Cerebellar nuclear complex (tissue), 1 donor: ENCODE data around the gene MYOT.
"Not testable (repeated sequence)": the region's sequence is repeated elsewhere in the genome, so short reads cannot be mapped to it uniquely, and the experiment has no call there.

Experiments
- DNase-seq, 2 experiments: peaks; one replicate each; lab custom pipeline; 2025; lab: John Stamatoyannopoulos, UW

MYOT gene

GRCh38 chr5:137856916-137857862 is 10.5 kb upstream of the MYOT start:
- no peak for DNase-seq

GRCh38 chr5:137858223-137858916 is 9.3 kb upstream of the MYOT start:
- no peak for DNase-seq

GRCh38 chr5:137858954-137859353 is 8.7 kb upstream of the MYOT start:
- no peak for DNase-seq

GRCh38 chr5:137862251-137862650 is 5.4 kb upstream of the MYOT start:
- no peak for DNase-seq

GRCh38 chr5:137863653-137864052 is 4.0 kb upstream of the MYOT start:
- DNase-seq = not testable (repeated sequence)

GRCh38 chr5:137866541-137867388 is 895 bp upstream of the MYOT start:
- DNase-seq = no peak

- DNase-seq = no peak
Observed at GRCh38 chr5:137870647-137871339, 3.1 kb downstream of the MYOT start.

- DNase-seq = no peak
Observed at GRCh38 chr5:137871571-137871970, 3.9 kb downstream of the MYOT start.

GRCh38 chr5:137872466-137872865 is 4.8 kb downstream of the MYOT start:
- no peak for DNase-seq

- DNase-seq = no peak
Observed at GRCh38 chr5:137876101-137876500, 8.4 kb downstream of the MYOT start.

- DNase-seq = peak; percentile 6 to 44
Observed at GRCh38 chr5:137880313-137880712, 12.7 kb downstream of the MYOT start.

- no peak for DNase-seq
Observed at GRCh38 chr5:137887831-137888230, 20.2 kb downstream of the MYOT start.

GRCh38 chr5:137888466-137888862 is 20.8 kb downstream of the MYOT start:
- DNase-seq = no peak

GRCh38 chr5:137888863-137889759 is 21.5 kb downstream of the MYOT start, which contains the start of gene PKD2L2:
Gene PKD2L2 (plus strand): TSS chr5:137889457. CDS start chr5:137889492, 35 bp downstream.
- peak; percentile 31 to 55 for DNase-seq

- DNase-seq = no peak
Observed at GRCh38 chr5:137890845-137891244, 23.2 kb downstream of the MYOT start.

- DNase-seq = no peak
Observed at GRCh38 chr5:137891849-137892248, 24.2 kb downstream of the MYOT start.

GRCh38 chr5:137894586-137894985 is 26.9 kb downstream of the MYOT start:
- DNase-seq = no peak

- DNase-seq = no peak
Observed at GRCh38 chr5:137896560-137896959, 28.9 kb downstream of the MYOT start.

- no peak for DNase-seq
Observed at GRCh38 chr5:137899493-137899892, 31.8 kb downstream of the MYOT start.
